Measurements from ENCODE around the gene ACSS2.
"Not testable (repeated sequence)": the region's sequence is repeated elsewhere in the genome, so short reads cannot be mapped to it uniquely, and the experiment has no call there.

Gene ACSS2

DNA sequence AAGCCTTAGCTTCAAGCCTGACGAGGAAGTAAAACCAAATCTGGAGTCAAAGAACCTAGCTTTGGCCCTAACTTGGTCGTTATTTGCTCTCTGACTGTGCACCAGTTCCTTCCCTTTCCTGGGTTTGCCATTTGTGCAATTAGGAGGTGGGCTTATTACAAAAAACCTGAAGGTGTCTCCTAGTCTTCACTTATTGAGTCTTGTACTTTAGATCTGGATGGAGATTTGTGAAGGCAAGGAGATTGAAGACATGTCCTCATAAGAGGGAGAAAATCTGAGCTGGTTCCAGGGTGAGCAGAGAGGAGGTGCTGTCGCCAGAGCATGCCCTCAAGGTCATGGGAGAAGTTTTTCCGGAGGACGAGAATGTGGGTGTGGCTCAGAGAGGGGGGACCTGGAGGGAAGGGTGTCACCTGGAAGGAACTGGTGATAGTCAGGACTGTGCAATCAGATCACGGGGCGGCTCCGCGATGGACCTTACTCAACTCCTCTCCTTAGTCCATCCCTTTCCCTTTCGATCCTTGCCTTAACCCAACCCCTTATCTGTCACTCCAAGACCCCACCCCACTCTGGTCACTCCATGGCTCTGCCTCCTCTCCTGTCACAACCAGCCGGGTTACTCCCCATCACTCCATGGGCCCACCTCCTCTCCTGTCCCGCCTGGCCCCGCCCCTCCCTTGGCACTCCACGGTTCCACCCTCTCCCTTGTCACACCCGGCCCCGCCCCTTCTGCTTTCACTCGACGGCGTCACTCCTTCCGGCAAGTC lies 588 bp upstream of the ACSS2 start:
- no peak for DNase-seq

DNA sequence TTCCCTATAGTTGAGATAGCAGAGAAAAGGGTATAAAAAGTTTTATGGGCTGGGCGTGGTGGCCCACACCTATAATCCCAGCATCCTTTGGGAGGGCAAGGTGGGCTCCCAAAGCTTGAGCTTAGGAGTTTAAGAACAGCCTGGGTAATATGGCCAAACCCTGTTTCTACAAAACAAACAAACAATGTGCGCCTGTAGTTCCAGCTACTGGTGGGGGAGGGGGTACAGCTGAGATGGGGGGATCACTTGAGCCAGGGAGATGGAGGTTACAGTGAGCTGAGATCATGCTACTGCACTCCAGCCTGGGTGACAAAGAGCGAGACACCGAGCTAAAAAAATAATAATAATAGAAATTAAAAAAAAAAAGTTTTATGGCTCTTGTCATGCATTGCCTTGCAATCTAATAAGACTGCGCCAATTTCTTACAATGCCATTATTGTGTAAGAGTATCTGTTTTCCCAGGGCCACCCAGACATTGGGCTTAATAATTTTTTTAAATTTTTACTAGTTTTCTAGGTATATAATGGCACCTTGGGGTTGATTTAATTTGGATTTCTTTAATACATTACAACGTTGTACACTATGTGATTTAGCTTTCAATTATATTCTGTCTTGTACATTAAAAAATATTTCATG lies 3.9 kb downstream of the ACSS2 start:
- DNase-seq, result no peak

DNA sequence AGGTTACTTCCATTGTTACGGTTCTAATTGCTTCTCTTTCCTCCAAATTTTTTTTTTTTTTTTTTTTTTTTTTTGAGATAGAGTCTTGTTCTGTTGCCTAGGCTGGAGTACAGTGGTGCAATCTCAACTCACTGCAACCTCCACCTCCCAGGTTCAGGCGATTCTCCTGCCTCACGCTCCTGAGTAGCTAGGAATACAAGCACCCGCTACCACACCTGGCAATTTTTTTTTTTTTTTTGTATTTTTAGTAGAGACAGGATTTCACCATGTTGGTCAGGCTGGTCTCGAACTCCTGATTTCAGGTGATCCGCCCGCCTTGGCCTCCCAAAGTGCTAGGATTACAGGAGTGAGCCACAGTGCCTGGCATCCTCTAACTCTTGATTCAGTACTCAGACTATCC lies 4.6 kb downstream of the ACSS2 start:
- DNase-seq, result not testable (repeated sequence)

DNA sequence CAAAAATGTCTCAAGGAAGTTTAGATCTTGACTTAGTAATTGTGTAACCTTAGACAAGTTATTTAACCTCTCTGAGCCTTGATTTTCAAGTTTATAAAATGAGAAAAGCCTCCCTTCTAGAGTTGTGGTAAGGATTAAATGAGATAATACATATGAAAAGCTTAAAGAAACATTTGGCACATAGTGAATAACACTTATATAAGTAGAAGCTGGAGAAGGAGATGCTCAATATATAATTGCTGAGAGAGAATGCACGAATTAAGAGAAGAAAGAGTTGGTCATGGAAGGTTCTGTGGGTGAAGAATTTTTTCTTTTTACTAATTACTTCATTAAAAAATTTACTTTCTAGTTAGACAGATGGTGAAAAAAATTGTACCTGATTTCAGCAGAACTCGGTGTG lies 5.3 kb downstream of the ACSS2 start:
- no peak for DNase-seq

DNA sequence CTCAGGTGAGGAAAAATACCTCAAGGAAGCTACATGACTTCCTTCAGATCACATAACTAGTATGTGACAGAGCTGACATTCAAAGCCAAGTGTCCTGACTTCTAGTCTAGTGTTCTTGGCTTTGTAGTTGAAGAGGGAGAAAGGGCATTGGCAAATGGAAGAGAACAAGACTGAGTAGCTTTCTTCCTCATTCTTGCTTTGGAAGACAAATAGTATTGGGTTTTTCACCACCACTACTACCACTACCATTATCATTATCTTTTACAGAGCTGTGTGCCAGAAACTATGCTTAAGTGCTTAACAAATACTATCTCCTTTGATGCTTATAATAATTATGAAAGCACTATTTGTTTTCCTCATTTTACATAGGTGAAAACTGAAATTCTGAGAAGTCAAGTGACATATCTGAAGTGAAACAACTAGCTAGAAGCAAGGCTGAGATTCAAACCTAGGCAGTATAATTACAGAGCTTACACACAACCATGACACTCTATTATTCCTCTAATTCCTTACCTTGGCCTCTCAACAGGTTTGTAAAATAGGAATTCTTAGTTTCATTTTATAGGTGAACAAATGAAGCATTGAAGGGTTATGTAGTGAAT lies 6.8 kb downstream of the ACSS2 start:
- DNase-seq, result no peak

DNA sequence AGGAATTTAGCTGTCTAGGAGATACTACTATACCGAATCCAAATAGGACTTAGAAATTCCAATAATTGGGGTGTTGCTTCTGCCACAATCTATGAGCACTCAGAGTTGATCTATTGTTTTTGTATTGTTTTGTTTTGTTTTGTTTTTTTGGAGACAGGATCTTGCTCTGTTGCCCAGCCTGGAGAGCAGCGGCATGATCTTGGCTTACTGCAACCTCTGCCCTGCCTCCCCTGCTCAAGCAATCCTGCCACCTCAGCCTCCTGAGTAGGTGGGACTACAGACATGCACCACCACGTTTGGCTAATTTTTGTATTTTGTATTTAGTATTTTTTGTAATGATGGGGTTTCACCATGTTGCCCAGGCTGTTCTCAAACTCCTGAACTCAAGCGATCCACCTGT lies 7.4 kb downstream of the ACSS2 start:
- no peak for DNase-seq

DNA sequence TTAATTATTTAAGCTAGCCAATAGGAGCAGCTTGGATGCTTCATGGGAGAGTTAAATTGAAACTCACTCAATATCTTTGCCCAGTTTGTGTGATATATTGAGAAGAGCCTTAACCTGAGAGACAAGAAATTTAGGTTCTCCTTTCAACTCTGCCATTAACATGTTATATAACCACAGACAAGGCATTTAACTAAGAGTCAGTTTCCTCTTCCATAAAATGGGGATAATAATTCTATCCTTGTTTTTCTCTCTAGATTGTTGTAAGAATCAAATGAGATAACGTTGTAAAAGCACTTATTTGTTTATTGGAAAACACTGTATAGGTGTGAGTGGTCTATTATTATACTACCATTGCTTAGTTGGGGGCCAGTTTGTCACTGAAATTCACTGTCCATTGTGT lies 7.8 kb downstream of the ACSS2 start:
- no peak for DNase-seq

DNA sequence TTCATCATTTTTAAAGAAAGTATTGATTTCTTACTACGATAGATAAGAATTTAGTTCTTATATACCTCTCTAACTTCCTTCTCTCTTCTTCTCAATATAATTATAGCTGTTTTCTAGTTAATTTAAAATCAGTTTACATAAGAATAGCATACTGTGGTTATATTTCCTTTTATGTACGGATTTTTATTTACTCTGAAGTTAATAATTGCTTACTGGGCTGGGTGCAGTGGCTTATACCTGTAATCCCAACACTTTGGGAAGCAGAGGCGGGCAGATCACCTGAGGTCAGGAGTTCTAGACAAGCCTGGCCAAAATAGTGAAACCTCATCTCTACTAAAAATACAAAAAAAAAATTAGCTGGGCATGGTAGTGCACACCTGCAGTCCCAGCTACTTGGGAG lies 9.7 kb downstream of the ACSS2 start:
- no peak for DNase-seq

DNA sequence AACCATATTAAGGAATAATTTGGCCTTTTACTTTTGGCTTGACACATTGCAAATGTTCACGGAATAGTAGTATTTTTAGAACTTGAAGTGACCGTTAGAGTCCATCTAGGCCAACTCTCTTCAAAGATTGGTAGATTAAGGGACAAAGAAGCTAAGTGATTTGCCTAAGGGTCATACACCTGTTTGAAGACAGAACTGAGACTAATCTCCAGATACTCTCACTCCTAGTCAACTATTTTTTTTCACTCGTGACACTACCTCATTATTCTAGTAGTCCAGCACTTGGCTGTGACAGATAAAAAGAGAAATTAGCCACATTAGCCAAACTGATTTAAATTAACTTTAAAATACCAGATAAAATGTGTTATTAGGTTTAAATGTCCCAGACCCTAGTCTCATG lies 10.6 kb downstream of the ACSS2 start:
- DNase-seq, result no peak

DNA sequence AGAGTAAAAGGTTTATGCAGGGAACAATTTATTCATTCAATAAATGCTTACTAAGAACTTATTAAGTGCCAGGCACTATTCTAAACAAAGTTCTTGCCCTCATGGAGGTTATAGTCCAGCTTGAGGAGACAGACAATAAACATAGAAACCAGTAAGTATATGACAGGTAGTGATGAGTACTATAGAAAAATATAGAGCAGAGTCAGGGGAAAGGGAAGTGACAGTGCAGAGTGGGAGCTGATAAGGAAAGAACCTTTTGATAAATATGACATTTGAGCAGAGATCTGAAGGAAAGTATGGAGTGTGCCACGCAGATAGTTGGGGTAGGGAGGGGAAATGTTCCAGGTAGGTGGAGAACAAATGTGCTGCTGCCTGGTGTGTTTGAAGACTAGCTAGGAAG lies 12.1 kb downstream of the ACSS2 start:
- no peak for DNase-seq

DNA sequence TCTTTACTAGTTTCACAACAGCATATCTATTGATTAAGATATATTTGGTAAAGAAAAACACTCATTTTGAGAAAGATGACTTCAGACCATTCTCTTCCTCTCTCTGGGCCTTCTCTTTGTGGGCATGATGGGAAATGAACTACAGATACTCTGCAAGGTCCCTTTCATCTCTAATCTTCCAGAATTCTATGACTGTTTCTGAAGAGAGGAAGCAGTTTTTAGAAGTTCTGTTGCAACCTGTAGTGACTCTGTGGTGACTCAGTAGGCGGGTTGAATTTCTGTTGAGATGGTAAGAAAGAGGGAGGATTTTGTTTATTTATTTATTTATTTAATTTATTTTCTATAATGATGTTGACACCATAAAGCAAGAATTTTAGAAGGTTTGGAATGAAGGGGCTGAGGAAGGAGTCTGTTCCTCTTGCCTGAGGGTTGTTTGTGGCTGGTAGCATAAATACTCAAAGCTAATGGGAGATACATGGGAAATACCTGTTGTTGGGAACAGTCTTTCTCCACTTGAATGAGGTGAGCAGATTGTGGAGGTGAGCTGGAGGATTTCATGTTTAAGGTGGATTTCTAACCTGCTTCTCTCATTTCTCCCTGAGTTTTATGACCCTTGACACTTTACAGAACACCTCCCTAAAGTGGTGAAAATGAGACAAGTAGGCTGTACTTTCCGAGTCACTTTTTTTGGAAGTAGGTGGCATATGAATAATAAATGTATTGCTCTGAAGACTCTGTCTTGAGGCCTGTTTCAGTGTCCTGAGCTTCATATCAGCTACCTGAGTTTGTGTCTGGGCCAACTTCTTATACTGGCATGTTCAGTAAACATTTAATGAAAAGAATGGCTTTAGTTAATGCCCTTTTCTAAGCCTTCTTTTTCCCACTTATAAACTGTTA lies 15.0 kb downstream of the ACSS2 start:
- DNase-seq, result no peak

DNA sequence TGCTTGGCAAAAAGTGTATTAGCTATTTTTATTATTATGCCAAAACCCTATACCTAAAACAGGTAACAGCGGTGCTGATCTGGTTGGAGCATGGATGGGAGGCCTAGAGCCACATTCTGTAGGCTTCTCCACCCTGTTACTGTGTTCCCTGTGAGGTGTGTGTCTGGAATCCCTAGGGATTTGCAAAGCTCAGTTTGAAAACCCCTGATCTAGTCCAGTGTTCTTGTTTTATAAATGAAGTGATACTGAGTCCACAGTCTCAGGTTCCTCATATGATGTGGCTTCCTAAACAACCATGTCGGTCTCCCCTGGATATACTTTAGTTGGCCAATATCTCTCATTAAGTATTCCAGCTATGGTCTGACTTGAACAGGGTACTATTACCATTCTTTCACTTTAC lies 16.3 kb downstream of the ACSS2 start:
- no peak for DNase-seq

DNA sequence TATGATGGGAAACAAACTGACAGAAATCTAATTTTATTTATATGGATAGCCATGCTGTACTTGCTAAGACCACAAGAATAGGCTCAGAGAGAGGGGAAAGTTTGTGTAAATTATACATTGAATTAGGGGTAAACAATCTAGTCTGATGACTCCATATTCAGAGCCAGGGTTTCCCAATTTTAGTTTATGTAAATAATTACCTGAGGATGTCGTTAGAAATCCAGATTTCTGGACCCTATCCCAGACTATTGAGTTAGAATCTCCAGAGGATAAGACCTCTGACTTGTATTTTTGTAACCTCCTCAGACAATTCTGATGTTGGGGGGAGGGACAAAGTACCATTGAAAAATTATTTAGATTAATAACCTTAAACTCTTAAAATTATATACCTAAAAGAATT lies 18.3 kb downstream of the ACSS2 start:
- DNase-seq, result no peak

DNA sequence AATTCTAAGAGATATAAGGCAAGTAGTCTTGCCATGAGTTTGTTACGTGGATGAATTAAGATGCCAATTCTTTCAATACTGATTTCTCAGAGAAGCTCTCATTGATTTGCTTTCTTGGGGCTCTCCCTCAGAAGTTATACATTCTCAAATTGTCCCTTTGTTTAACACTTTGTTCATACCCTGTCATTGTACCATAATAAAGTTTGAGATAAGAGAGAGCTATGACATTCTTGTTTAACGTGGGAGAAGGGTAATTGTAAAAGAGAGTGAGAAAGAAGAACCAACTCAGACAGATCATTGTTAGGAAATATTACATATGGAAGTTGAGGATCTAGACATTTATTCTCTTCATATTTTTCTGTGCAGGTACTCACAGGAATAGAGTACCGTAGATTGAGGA lies 19.1 kb downstream of the ACSS2 start:
- no peak for DNase-seq

DNA sequence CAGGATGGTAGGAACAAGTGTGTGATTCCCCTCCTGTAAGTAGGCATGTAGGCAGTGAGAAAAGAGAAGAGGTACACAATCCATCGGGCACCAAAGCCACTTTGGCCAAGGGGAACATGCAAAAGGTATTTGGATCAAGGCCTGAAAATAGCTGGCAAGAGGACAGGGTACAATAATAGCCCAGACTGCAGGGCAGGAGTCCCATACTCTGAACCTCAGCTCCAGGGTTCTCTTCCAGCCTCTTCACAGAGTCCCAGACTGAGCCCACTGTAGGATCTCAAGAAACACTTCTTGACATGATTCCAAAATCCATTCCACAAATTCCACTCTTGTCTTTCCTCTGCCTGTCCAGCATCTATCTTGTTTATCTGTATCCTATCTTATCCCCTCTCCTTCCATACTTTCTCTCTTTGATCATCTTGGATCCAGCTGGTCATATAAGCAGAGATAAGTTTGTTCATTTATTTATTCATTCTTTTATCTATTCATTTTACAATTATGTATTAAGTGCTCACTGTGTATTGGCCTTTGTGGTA lies 19.7 kb downstream of the ACSS2 start:
- no peak for DNase-seq

DNA sequence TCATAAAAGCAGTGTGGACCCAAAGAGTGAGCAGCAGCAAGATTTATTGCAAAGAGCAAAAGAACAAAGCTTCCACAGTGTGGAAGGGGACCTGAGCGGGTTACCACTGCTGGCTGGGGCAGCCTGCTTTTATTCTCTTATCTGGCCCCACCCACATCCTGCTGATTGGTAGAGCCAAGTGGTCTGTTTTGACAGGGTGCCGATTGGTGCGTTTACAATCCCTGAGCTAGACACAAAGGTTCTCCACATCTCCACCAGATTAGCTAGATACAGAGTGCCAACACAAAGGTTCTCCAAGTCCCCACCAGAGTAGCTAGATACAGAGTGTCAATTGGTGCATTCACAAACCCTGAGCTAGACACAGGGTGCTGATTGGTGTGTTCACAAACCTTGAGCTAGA lies 21.7 kb downstream of the ACSS2 start:
- not testable (repeated sequence) for DNase-seq

DNA sequence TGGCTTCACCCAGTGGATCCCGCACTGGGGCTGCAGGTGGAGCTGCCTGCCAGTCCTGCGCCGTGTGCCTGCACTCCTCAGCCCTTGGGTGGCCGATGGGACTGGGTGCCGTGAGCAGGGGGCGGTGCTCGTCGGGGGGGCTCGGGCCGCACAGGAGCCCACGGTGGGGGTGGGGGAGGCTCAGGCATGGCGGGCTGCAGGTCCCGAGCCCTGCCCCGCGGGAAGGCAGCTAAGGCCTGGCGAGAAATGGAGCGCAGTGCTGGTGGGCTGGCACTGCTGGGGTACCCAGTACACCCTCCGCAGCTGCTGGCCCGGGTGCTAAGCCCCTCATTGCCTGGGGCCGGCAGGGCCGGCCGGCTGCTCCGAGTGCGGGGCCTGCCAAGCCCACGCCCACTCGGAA lies 22.3 kb downstream of the ACSS2 start:
- DNase-seq, result not testable (repeated sequence)

DNA sequence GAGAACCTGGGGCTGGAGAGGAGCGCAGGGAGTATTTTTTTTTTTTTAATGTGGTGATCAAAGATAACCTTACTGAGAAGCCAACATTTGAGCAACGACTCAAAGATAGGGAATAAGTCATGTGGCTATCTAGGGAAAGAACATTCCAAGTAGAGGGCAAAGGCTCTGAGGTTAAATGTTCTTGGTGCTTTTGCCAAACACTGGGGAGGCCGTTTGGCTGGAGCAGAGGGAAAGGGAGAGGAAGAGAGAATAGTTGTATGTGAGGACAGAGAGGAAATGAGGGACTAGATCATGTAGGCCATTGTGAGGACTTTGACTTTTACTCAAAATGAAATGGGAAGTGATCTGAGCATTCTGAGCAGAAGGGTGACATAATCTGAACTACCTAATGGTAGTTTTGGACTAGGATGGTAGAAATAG lies 27.8 kb downstream of the ACSS2 start:
- no peak for DNase-seq

DNA sequence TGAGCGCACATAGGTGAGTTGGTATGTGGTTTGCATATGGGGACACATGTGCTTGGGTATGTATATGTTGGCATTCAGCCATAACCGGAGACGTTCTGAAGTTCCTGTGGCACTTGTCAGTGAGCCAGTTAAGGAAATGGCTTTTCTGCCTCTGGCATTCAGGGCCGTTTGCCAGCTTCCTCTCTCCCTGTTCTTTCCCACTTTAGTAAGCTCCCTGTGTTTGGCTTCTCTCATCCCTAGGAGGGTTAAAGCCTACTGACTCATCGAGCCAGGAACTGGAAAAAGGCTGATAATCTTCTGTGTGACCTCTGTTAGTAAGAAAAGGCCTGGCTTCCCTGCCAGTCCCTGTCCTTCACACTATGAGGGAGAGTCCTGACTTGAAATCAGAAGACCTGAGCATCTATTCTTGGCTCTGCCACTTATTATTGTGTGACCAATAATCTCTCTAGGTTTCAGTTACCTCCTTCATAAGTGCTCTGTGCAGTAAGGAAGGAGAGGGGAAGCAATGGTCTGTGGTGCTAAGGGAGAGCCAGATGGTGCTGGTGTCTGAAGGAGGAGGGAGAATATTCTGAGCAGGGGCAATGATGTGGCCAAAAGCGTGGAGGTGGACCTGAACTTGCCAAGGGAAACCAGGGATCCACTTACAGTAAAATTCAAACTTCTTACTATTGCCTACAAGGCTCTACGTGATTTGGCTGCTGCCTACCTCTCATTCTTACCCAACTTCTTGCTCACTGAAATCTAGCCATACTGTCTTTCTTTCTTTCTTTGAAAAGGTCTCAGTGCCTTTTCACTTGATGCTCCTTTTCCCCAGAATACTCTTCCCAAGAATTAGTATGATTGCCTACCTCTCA lies 31.4 kb downstream of the ACSS2 start:
- DNase-seq, result no peak

DNA sequence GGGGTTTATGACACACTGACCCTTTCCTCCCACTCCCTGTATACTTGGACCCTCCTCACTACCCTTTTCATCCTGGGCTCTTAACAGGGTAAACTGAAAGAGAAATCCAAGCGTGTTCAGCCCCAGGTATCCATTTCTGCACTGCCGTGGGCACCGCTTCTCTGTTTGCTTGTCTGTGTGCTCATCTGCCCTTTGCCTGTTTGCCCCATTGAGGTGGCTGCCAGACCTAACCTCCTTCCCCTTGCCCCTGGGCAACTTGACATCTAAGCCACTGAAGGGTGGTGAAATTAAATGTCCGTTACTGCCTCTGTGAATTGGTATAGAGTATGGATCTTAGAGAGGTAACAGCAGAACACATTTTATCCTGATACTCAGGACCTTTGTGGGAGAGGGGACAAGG lies 38.7 kb downstream of the ACSS2 start:
- DNase-seq, result no peak

DNA sequence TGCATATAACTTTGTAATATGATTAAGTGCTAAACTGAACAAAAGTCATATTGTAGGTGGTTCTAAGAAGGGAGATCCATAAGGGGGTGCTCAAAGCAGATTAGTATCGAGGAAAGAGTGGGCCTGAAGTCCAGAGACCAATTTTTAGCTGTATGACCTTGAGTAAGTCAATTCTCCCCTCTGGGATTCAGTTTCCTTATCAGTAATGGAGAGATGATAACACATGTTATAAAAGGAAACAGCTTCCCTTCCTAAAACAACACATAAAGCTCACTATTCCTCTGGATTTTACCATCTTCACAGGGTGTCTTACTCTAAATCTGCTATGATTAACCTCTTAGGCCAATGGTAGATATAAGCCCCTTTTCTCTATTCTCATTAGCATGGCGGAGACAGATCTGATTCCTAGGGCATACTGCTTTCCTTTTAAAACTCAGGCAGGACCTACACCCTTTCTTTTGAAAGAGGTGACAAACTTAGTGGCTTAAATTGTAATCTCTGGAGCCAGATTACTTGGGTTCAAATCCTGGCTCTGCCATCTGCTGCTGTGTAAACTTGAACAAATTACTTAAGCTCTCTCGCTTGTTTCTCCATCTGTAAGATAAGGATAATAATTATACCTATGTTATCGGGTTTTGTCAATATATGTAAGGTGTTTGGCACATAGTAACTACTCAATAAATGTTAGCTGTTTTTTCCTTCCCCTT lies 39.5 kb downstream of the ACSS2 start:
- DNase-seq, result no peak
